GM06990 (cell line): ENCODE data around the gene PER3.

Source experiments
- DNase-seq: peaks from one replicate; pipeline ENCODE4 v3.0.0-alpha.2; 2011; ENCODE audit not compliant: insufficient read length; ENCODE audit errors: extremely low read depth
- H3K27me3 ChIP-seq: replicated peaks from 2 replicates; pipeline ENCODE4 v1.6.0; 2011; ENCODE audit warnings: low read length; ENCODE audit not compliant: control insufficient read depth, insufficient read depth
- H3K36me3 ChIP-seq: 2 replicates; pipeline ENCODE4 v1.5.1; 2011; ENCODE audit warnings: low read length; ENCODE audit not compliant: control insufficient read depth, insufficient read depth
- H3K4me3 ChIP-seq: replicated peaks from 2 replicates; pipeline ENCODE4 v1.5.1; 2011; ENCODE audit warnings: low read depth, mild to moderate bottlenecking, control low read depth, low read length
- TF ChIP-seq, protein P1 (sequence below): IDR thresholded peaks from 2 replicates; pipeline ENCODE4 v1.5.1; 2011; ENCODE audit warnings: low read length, control low read depth, mild to moderate bottlenecking, inconsistent platforms; ENCODE audit not compliant: insufficient read depth, poor library complexity, severe bottlenecking

Gene PER3

GRCh38 chr1:7853684-7854026, 69.6 kb downstream of the PER3 start:
- TF ChIP-seq, protein P1, sequence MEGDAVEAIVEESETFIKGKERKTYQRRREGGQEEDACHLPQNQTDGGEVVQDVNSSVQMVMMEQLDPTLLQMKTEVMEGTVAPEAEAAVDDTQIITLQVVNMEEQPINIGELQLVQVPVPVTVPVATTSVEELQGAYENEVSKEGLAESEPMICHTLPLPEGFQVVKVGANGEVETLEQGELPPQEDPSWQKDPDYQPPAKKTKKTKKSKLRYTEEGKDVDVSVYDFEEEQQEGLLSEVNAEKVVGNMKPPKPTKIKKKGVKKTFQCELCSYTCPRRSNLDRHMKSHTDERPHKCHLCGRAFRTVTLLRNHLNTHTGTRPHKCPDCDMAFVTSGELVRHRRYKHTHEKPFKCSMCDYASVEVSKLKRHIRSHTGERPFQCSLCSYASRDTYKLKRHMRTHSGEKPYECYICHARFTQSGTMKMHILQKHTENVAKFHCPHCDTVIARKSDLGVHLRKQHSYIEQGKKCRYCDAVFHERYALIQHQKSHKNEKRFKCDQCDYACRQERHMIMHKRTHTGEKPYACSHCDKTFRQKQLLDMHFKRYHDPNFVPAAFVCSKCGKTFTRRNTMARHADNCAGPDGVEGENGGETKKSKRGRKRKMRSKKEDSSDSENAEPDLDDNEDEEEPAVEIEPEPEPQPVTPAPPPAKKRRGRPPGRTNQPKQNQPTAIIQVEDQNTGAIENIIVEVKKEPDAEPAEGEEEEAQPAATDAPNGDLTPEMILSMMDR = no peak
- DNase-seq = no peak
- no peak overlapping the region for H3K4me3 ChIP-seq
- no peaks in the 10 kb centered on the region for H3K36me3 ChIP-seq
- no peaks in the 10 kb centered on the region for H3K27me3 ChIP-seq

DNA sequence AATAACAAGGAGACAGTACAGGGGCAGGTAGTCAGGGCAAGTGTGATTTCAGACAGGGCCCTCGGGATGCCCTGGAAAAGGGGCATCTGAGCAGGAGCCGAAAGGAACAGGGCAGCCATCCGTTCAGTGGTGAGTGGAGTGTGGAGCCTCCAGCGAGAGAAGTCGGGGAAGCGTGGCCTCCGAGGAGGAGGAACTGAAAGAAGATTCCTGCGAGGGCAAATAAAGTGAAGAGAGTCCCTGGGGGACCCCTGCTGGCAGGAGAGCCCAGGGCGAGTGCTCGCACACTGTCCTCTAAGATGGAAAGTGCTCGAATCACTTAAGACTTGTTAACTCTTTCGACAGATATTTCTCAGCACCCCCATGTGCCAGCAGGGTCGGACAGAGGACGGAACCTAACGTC, 72.3 kb downstream of the PER3 start:
- no peak for DNase-seq
- Histone ChIP-seq H3K4me3 (no peak overlapping the region), H3K27me3 (0 out of 2 replicates have a peak, but pooled peaks cover 2% of the 10 kb centered on the region), H3K36me3 (no peaks in the 10 kb centered on the region)
- TF ChIP-seq, protein P1 = no peak

DNA sequence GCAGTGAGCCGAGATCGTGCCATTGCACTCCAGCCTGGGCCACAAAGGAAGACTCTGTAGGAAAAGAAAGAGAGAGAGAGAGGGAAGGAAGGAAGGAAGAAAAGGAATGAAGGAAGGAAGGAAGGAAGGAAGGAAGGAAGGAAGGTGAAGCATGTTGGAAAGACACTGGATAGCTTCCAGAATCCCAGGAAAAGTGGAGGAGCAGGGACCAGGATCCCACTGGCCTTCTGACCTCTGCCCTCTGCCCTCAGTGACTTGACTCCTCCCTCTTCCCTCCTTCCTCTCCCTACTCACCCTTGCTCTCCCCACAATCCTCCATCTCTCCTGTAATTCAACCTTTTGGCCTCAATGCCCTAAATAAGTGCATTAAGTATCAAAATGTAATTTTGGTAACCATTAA, 72.9 kb downstream of the PER3 start:
- TF ChIP-seq, protein P1 = no peak
- no peak overlapping the region for H3K4me3 ChIP-seq

GRCh38 chr1:7857985-7858384, 73.9 kb downstream of the PER3 start:
- no peak overlapping the region for H3K4me3 ChIP-seq
- TF ChIP-seq, protein P1 = no peak
- H3K36me3 ChIP-seq = no peaks in the 10 kb centered on the region
- DNase-seq = no peak
- 0 out of 2 replicates have a peak, but pooled peaks cover 2% of the 10 kb centered on the region for H3K27me3 ChIP-seq

More for the DNA sequence above, 72.9 kb downstream of the PER3 start:
- H3K27me3 ChIP-seq = 0 out of 2 replicates have a peak, but pooled peaks cover 2% of the 10 kb centered on the region
- H3K36me3 ChIP-seq = no peaks in the 10 kb centered on the region
- no peak for DNase-seq

GRCh38 chr1:7859406-7859805, 75.3 kb downstream of the PER3 start:
- TF ChIP-seq, protein P1 = no peak
- Histone ChIP-seq H3K27me3 (0 out of 2 replicates have a peak, but pooled peaks cover 2% of the 10 kb centered on the region), H3K36me3 (no peaks in the 10 kb centered on the region), H3K4me3 (no peak overlapping the region)
- no peak for DNase-seq

GRCh38 chr1:7860130-7860529, 76.0 kb downstream of the PER3 start:
- Histone ChIP-seq H3K4me3 (no peak overlapping the region), H3K36me3 (no peaks in the 10 kb centered on the region), H3K27me3 (0 out of 2 replicates have a peak, but pooled peaks cover 2% of the 10 kb centered on the region)
- TF ChIP-seq, protein P1 = no peak
- DNase-seq = no peak
